Upper lobe of right lung (tissue), 1 donor: ENCODE measurements around the gene TMPO. TPM values are rescaled to one million over a fixed set of nuclear protein-coding genes. Genes with fewer than 3 reads are reported as not detected.
"Not testable (repeated sequence)": the region's sequence is repeated elsewhere in the genome, so short reads cannot be mapped to it uniquely, and the experiment has no call there.

Experiments used
- ATAC-seq: fragments of 200-7000 bp; cut with Tn5 transposase; one replicate; pipeline ENCODE4 v1.9.1; 2020; ENCODE audit warnings: mild to moderate bottlenecking, moderate library complexity
- DNase-seq: peaks from one replicate; pipeline ENCODE4 v3.0.0-alpha.2; 2020
- H3K27ac ChIP-seq: fragments of 200-600 bp; one replicate; pipeline ENCODE4 v1.8.0; 2022
- H3K27me3 ChIP-seq: fragments of 200-600 bp; one replicate; pipeline ENCODE4 v1.8.0; 2022; ENCODE audit warnings: mild to moderate bottlenecking
- H3K36me3 ChIP-seq: fragments of 200-600 bp; one replicate; pipeline ENCODE4 v1.8.0; 2022
- H3K4me1 ChIP-seq: fragments of 200-600 bp; one replicate; pipeline ENCODE4 v1.8.0; 2022
- H3K4me3 ChIP-seq: fragments of 200-600 bp; one replicate; pipeline ENCODE4 v1.8.0; 2022; ENCODE audit warnings: mild to moderate bottlenecking
- H3K9me3 ChIP-seq: fragments of 200-600 bp; one replicate; pipeline ENCODE4 v1.8.0; 2022
- intact Hi-C: fragments of 100-400 bp; cut with DNase I; formaldehyde crosslinking; loops from one replicate; pipeline ENCODE4 v1.11.0; 2022
- total RNA-seq: library from RNA; stranded (reverse); fragmentation: NEBNext Ultra II Directional; extraction: Animal tissue kit (Norgen Biotek cat#: 25700); gene quantifications from one replicate; pipeline ENCODE4 v1.2.1, GENCODE V29; 2021
- TF ChIP-seq, protein P1 (sequence below): fragments of 200-600 bp; IDR thresholded peaks from one replicate; pipeline ENCODE4 v1.8.0; 2022; ENCODE audit warnings: antibody characterized with exemption
- donor health status: DM: no; HTN: yes; CAD: no; lungs with severe emphysema.

TMPO gene
- total RNA-seq, 1 donor from 2014 or later, result 63.1 TPM

- intact Hi-C loops, result no loop called here
Observed at GRCh38 chr12:98471085-98471484, 44.3 kb upstream of the TMPO start.

DNA sequence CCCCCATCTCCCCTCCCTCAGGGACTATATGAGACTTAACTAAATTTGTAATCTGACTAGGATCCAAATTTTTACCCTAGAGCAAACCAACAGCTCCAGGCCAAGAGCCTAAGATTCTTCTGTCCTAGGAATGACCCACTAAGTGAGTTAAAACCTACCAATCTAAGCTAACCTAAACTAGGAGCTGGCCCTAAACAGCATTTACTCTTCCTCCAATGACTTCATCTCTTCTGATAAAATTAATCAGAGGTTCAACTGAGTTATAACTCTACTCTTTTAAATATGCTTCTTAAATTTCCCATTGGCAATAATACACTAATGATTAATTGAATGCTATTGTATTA, 39.9 kb upstream of the TMPO start:
- Histone ChIP-seq H3K36me3 (no peaks in the 10 kb centered on the region), H3K4me1 (no peaks in the 10 kb centered on the region), H3K9me3 (no peaks in the 10 kb centered on the region), H3K27ac (no peak overlapping the region), H3K4me3 (no peak overlapping the region), H3K27me3 (no peaks in the 10 kb centered on the region)
- no peak for ATAC-seq
- no peak for DNase-seq
- TF ChIP-seq, protein P1, sequence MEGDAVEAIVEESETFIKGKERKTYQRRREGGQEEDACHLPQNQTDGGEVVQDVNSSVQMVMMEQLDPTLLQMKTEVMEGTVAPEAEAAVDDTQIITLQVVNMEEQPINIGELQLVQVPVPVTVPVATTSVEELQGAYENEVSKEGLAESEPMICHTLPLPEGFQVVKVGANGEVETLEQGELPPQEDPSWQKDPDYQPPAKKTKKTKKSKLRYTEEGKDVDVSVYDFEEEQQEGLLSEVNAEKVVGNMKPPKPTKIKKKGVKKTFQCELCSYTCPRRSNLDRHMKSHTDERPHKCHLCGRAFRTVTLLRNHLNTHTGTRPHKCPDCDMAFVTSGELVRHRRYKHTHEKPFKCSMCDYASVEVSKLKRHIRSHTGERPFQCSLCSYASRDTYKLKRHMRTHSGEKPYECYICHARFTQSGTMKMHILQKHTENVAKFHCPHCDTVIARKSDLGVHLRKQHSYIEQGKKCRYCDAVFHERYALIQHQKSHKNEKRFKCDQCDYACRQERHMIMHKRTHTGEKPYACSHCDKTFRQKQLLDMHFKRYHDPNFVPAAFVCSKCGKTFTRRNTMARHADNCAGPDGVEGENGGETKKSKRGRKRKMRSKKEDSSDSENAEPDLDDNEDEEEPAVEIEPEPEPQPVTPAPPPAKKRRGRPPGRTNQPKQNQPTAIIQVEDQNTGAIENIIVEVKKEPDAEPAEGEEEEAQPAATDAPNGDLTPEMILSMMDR, result no peak
- intact Hi-C loops, result no loop called here

More at GRCh38 chr12:98471085-98471484, 44.3 kb upstream of the TMPO start:
- Histone ChIP-seq H3K27ac (no peak overlapping the region), H3K27me3 (no peaks in the 10 kb centered on the region), H3K4me3 (no peak overlapping the region), H3K4me1 (peaks cover 4% of the 10 kb centered on the region), H3K9me3 (no peaks in the 10 kb centered on the region), H3K36me3 (no peaks in the 10 kb centered on the region)
- peak; percentile 30 for ATAC-seq
- TF ChIP-seq, protein P1, result no peak
- DNase-seq, result no peak

- Histone ChIP-seq H3K9me3 (no peaks in the 10 kb centered on the region), H3K4me3 (no peak overlapping the region), H3K27ac (no peak overlapping the region)
Observed at GRCh38 chr12:98478606-98479005, 36.8 kb upstream of the TMPO start.

GRCh38 chr12:98483621-98484503, 31.5 kb upstream of the TMPO start:
- H3K27me3 ChIP-seq, result no peaks in the 10 kb centered on the region
- TF ChIP-seq, protein P1, result no peak
- H3K36me3 ChIP-seq, result no peaks in the 10 kb centered on the region
- no peak for ATAC-seq
- intact Hi-C loops, result no loop called here
- DNase-seq, result no peak
- no peak overlapping the region for H3K4me3 ChIP-seq
- H3K4me1 ChIP-seq, result no peaks in the 10 kb centered on the region
- no peaks in the 10 kb centered on the region for H3K9me3 ChIP-seq
- H3K27ac ChIP-seq, result no peak overlapping the region

More at GRCh38 chr12:98478606-98479005, 36.8 kb upstream of the TMPO start:
- TF ChIP-seq, protein P1, result no peak
- no peaks in the 10 kb centered on the region for H3K27me3 ChIP-seq
- no peaks in the 10 kb centered on the region for H3K36me3 ChIP-seq
- DNase-seq (no peak), ATAC-seq (no peak)
- intact Hi-C loops, result no loop called here
- H3K4me1 ChIP-seq, result no peaks in the 10 kb centered on the region

DNA sequence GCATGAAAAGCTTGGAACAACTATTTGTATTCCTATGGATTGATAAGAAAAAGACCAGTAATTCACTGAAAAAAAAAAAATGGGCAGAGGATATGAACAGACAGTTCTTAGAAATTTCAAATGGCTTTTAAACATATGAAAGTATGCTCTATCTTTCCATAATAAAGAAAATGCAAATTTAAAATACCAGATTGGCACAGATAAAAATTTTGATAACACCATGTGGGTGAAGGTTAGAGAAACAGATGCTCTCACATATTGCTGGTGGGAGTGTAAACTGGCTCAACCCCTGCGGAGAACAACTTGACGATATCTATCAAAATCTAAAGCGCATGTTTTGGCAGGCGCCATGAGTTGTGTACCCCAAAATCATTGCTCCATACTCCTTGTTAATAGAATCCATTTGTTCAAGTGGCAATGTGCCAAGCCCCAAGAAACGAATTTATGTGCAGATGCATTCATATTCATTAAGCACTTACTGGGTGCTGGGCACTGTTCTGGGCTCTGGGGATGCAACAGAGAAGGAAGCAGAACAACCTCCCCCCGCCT, 29.5 kb upstream of the TMPO start:
- TF ChIP-seq, protein P1, result no peak
- no peaks in the 10 kb centered on the region for H3K36me3 ChIP-seq
- H3K27ac ChIP-seq, result no peak overlapping the region
- H3K27me3 ChIP-seq, result no peaks in the 10 kb centered on the region
- no peak for DNase-seq
- H3K4me1 ChIP-seq, result peaks cover 5% of the 10 kb centered on the region
- H3K4me3 ChIP-seq, result no peak overlapping the region
- H3K9me3 ChIP-seq, result no peaks in the 10 kb centered on the region
- no peak for ATAC-seq
- intact Hi-C loops, result no loop called here

DNA sequence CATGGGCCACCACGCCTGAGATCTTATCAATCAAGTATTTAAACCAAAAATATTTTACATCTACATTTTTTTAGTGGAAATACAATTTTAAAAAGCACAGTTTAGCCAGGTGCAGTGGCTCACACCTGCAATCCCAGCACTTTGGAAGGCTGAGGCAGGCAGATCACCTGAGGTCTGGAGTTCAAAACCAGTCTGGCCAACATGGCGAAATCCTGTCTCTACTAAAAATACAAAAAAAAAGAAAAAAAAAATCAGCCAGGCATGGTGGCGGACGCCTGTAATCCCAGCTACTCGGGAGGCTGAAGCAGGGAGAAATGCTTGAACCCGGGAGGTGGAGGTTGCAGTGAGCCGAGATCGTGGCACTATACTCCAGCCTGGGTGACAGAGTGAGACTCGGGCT, 27.0 kb upstream of the TMPO start:
- H3K36me3 ChIP-seq, intact Hi-C loops, H3K4me3 ChIP-seq, H3K9me3 ChIP-seq, DNase-seq, H3K27me3 ChIP-seq, H3K27ac ChIP-seq, H3K4me1 ChIP-seq, ATAC-seq: not testable (repeated sequence)
